ENCODE data around the gene SHD. TPM values are rescaled to one million over a fixed set of nuclear protein-coding genes. Genes with fewer than 3 reads are reported as not detected.

Gene SHD
- total and polyA plus RNA-seq, 9 of the 15 experiments (the other 6 are each of a cell fraction or from before 2014, with no cell fraction given) = 0.05 to 0.62 (median 0.15) TPM; not detected in 5

GRCh38 chr19:4246767-4247593, 32.1 kb upstream of the SHD start, which contains the start of gene YJU2 (continued):
- no peak for TF ChIP-seq ZNF146 (CRISPR knock-in tag; IDR thresholded peaks at IDR 0.05; ENCODE audit: unreplicated experiment)
- peak; percentile 70; the same call in 1 of the 2 replicates for TF ChIP-seq TARDBP (IDR thresholded peaks at IDR 0.05)
- no peak for TF ChIP-seq MTF1 (CRISPR knock-in tag; IDR thresholded peaks at IDR 0.05; ENCODE audit: borderline replicate concordance)
- TF ChIP-seq HIVEP1 (CRISPR knock-in tag; IDR thresholded peaks at IDR 0.05) = 0 out of 2 replicates have a peak, but pooled peaks have one; percentile 3
- TF ChIP-seq ZBTB26 (CRISPR knock-in tag; IDR thresholded peaks at IDR 0.05) = no peak
- peak; percentile 79 for TF ChIP-seq SAP30 (IDR thresholded peaks at IDR 0.05; ENCODE audit: borderline replicate concordance, insufficient read depth, low read depth, low read length, poor library complexity, severe bottlenecking)
- peak; percentile 63 to 93; a peak in 3 of 4 replicates for TF ChIP-seq ARNT (IDR thresholded peaks at IDR 0.05)
- TF ChIP-seq, protein P1, sequence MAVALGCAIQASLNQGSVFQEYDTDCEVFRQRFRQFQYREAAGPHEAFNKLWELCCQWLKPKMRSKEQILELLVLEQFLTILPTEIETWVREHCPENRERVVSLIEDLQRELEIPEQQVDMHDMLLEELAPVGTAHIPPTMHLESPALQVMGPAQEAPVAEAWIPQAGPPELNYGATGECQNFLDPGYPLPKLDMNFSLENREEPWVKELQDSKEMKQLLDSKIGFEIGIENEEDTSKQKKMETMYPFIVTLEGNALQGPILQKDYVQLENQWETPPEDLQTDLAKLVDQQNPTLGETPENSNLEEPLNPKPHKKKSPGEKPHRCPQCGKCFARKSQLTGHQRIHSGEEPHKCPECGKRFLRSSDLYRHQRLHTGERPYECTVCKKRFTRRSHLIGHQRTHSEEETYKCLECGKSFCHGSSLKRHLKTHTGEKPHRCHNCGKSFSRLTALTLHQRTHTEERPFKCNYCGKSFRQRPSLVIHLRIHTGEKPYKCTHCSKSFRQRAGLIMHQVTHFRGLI (CRISPR knock-in tag; IDR thresholded peaks at IDR 0.05) = no peak
- TF ChIP-seq MIER1 (IDR thresholded peaks at IDR 0.05; ENCODE audit: low read depth) = peak; percentile 32; the same call in 1 of the 2 replicates
- TF ChIP-seq, protein P2, sequence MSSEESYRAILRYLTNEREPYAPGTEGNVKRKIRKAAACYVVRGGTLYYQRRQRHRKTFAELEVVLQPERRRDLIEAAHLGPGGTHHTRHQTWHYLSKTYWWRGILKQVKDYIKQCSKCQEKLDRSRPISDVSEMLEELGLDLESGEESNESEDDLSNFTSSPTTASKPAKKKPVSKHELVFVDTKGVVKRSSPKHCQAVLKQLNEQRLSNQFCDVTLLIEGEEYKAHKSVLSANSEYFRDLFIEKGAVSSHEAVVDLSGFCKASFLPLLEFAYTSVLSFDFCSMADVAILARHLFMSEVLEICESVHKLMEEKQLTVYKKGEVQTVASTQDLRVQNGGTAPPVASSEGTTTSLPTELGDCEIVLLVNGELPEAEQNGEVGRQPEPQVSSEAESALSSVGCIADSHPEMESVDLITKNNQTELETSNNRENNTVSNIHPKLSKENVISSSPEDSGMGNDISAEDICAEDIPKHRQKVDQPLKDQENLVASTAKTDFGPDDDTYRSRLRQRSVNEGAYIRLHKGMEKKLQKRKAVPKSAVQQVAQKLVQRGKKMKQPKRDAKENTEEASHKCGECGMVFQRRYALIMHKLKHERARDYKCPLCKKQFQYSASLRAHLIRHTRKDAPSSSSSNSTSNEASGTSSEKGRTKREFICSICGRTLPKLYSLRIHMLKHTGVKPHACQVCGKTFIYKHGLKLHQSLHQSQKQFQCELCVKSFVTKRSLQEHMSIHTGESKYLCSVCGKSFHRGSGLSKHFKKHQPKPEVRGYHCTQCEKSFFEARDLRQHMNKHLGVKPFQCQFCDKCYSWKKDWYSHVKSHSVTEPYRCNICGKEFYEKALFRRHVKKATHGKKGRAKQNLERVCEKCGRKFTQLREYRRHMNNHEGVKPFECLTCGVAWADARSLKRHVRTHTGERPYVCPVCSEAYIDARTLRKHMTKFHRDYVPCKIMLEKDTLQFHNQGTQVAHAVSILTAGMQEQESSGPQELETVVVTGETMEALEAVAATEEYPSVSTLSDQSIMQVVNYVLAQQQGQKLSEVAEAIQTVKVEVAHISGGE (CRISPR knock-in tag; IDR thresholded peaks at IDR 0.05) = peak; percentile 96 to 99 (median 99)
- TF ChIP-seq ZNF778 (CRISPR knock-in tag; IDR thresholded peaks at IDR 0.05) = no peak
- TF ChIP-seq ZMIZ1 (IDR thresholded peaks at IDR 0.05; ENCODE audit: low read depth in 2 of 2, low read length in 2 of 2) = no peak
- TF ChIP-seq, protein P3, sequence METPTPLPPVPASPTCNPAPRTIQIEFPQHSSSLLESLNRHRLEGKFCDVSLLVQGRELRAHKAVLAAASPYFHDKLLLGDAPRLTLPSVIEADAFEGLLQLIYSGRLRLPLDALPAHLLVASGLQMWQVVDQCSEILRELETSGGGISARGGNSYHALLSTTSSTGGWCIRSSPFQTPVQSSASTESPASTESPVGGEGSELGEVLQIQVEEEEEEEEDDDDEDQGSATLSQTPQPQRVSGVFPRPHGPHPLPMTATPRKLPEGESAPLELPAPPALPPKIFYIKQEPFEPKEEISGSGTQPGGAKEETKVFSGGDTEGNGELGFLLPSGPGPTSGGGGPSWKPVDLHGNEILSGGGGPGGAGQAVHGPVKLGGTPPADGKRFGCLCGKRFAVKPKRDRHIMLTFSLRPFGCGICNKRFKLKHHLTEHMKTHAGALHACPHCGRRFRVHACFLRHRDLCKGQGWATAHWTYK (CRISPR knock-in tag; IDR thresholded peaks at IDR 0.05) = 0 out of 2 replicates have a peak, but pooled peaks have one; percentile 37
- peak; percentile 67; the same call in 1 of the 2 replicates for TF ChIP-seq BHLHE40 (IDR thresholded peaks at IDR 0.05; ENCODE audit: low read length)
